HCT116 (cell line): ENCODE results near the gene SIPA1L3. TPM values are rescaled to one million over a fixed set of nuclear protein-coding genes. Genes with fewer than 3 reads are reported as not detected.

Source experiments
- ATAC-seq: fragments of 200-7000 bp; cut with Tn5 transposase; 2 replicates; pipeline ENCODE4 v1.9.1; 2020; ENCODE audit warnings: mild to moderate bottlenecking, moderate library complexity
- BruUV-seq: library from RNA; stranded (reverse); fragments of 400-500 nt; replicated peaks from 2 replicates; lab custom pipeline; 2021; lab: Mats Ljungman, UMichigan
- CTCF ChIA-PET: fragments of 300-600 bp; sonication (Branson Sonifier 250); formaldehyde crosslinking; loops from one replicate; lab custom pipeline; 2021; ENCODE audit warnings: antibody characterized with exemption; lab: Charles Lee
- POLR2A ChIA-PET: fragments of 300-600, 350-600 bp; sonication (Branson Sonifier 250); formaldehyde crosslinking; loops from one replicate; lab custom pipeline; 2021; ENCODE audit warnings: antibody characterized with exemption; lab: Charles Lee
- RAD21 ChIA-PET, 2 experiments: fragments of 300-600 bp; sonication (Branson Sonifier 250); formaldehyde crosslinking; loops; one replicate each; lab custom pipeline; 2023; ENCODE audit warnings: low total read pairs in 2 of 2; ENCODE audit not compliant: uncharacterized antibody in 2 of 2, unreplicated experiment in 2 of 2, low non-redundant PET in 1 of 2; lab: Charles Lee
- DNase-seq: peaks from one replicate; pipeline ENCODE4 v3.0.0-alpha.2; 2010; ENCODE audit warnings: low read depth, low spot score
- H2AFZ ChIP-seq: fragments of 200-600 bp; shearing (Covaris generic), sonication (generic); 2 replicates; pipeline ENCODE4 v1.6.1; 2017; ENCODE audit warnings: low read depth, mixed run types, mixed read lengths, antibody characterized with exemption, low read length; ENCODE audit not compliant: poor library complexity, severe bottlenecking
- H3K27ac ChIP-seq: 2 replicates; pipeline ENCODE4 v1.5.1; 2012; ENCODE audit warnings: low read depth, low read length
- H3K27me3 ChIP-seq: fragments of 200-600 bp; sonication (generic); 2 replicates; pipeline ENCODE4 v1.6.1; 2016; ENCODE audit warnings: mixed run types, low read length, mixed read lengths; ENCODE audit not compliant: insufficient read depth
- H3K36me3 ChIP-seq, 2 experiments: fragments of 200-500 bp in 1 of 2; fragments of 200-600 bp in 1 of 2; sonication (Bioruptor generic) in 1 of 2; sonication (generic) in 1 of 2; 2 replicates each; pipeline versions ENCODE4 v1.5.1 to v1.6.1; 2014 to 2016; ENCODE audit warnings: low read length in 2 of 2, inconsistent platforms in 1 of 2, mixed read lengths in 1 of 2, mixed run types in 1 of 2; ENCODE audit not compliant: insufficient read depth in 2 of 2, control insufficient read depth in 1 of 2
- H3K4me1 ChIP-seq, 2 experiments: fragments of 200-600 bp in 1 of 2; sonication (generic) in 1 of 2; 2 replicates each; pipeline versions ENCODE4 v1.5.1 to v1.6.1; 2012 to 2017; ENCODE audit warnings: low read length in 2 of 2, inconsistent platforms in 1 of 2, mild to moderate bottlenecking in 1 of 2, mixed read lengths in 1 of 2, mixed run types in 1 of 2, moderate library complexity in 1 of 2; ENCODE audit not compliant: insufficient read depth in 2 of 2, control insufficient read depth in 1 of 2
- H3K4me2 ChIP-seq: fragments of 200-600 bp; sonication (generic); 2 replicates; pipeline ENCODE4 v1.6.1; 2017; ENCODE audit warnings: mixed run types, low read length, mixed read lengths
- H3K4me3 ChIP-seq, 2 experiments: fragments of 200-600 bp in 1 of 2; sonication (generic) in 1 of 2; replicated peaks in 1 of 2; 2 replicates each; pipeline ENCODE4 v1.5.1; 2011 to 2016; ENCODE audit warnings: low read length in 2 of 2, control low read depth in 1 of 2, low read depth in 1 of 2, mild to moderate bottlenecking in 1 of 2, mixed read lengths in 1 of 2, mixed run types in 1 of 2
- H3K79me2 ChIP-seq: fragments of 200-600 bp; sonication (generic); 2 replicates; pipeline ENCODE4 v1.6.1; 2017; ENCODE audit warnings: mild to moderate bottlenecking, mixed run types, low read length, moderate library complexity, mixed read lengths; ENCODE audit not compliant: insufficient read depth
- H3K9ac ChIP-seq: fragments of 200-600 bp; sonication (generic); 2 replicates; pipeline ENCODE4 v1.6.1; 2016; ENCODE audit warnings: low read length, mixed read lengths
- H3K9me2 ChIP-seq: fragments of 200-600 bp; sonication (generic), shearing (Covaris generic); 2 replicates; pipeline ENCODE4 v1.6.1; 2017; ENCODE audit warnings: mixed run types, mild to moderate bottlenecking, moderate library complexity; ENCODE audit not compliant: insufficient read depth
- H3K9me3 ChIP-seq, 2 experiments: fragments of 200-500 bp in 1 of 2; fragments of 200-600 bp in 1 of 2; sonication (Bioruptor generic) in 1 of 2; sonication (generic) in 1 of 2; 2 replicates each; pipeline ENCODE4 v1.6.1; 2014 to 2017; ENCODE audit warnings: low read length in 2 of 2, mixed read lengths in 2 of 2, inconsistent platforms in 1 of 2, low read depth in 1 of 2, mild to moderate bottlenecking in 1 of 2, mixed run types in 1 of 2, moderate library complexity in 1 of 2; ENCODE audit not compliant: control insufficient read depth in 1 of 2, insufficient read depth in 1 of 2
- H4K20me1 ChIP-seq: fragments of 200-600 bp; sonication (generic), shearing (Covaris generic); 2 replicates; pipeline ENCODE4 v1.6.1; 2017; ENCODE audit warnings: mixed run types, mild to moderate bottlenecking, moderate library complexity; ENCODE audit not compliant: insufficient read depth
- CEBPB ChIP-seq: IDR thresholded peaks from 2 replicates; pipeline ENCODE4 v1.6.1; 2012; ENCODE audit warnings: low read depth
- EGR1 ChIP-seq: IDR thresholded peaks from 2 replicates; pipeline ENCODE4 v1.6.1; 2012; ENCODE audit warnings: low read depth
- ELF1 ChIP-seq: IDR thresholded peaks from 2 replicates; pipeline ENCODE4 v1.6.1; 2012; ENCODE audit warnings: low read depth, borderline replicate concordance
- EZH2 ChIP-seq: fragments of 200-600 bp; sonication (generic); IDR thresholded peaks from 2 replicates; pipeline ENCODE4 v1.6.1; 2017; ENCODE audit warnings: antibody characterized with exemption, mixed run types
- JUND ChIP-seq: IDR thresholded peaks from 2 replicates; pipeline ENCODE4 v1.6.1; 2012
- POLR2AphosphoS5 ChIP-seq: IDR thresholded peaks from 2 replicates; pipeline ENCODE4 v1.6.1; 2011; ENCODE audit warnings: mild to moderate bottlenecking, low read depth, low read length, moderate library complexity
- SIN3A ChIP-seq: IDR thresholded peaks from 2 replicates; pipeline ENCODE4 v1.6.1; 2012; ENCODE audit warnings: low read depth
- YY1 ChIP-seq: IDR thresholded peaks from 2 replicates; pipeline ENCODE4 v1.6.1; 2011; ENCODE audit warnings: low read length, low read depth, moderate library complexity, mild to moderate bottlenecking; ENCODE audit not compliant: insufficient replicate concordance; ENCODE audit errors: extremely low read depth
- ZFX ChIP-seq: fragments of 450-650 bp; IDR thresholded peaks from 2 replicates; pipeline ENCODE4 v1.6.1; 2017
- ZNF274 ChIP-seq: fragments of 200-500 bp; sonication (Bioruptor generic); IDR thresholded peaks from 2 replicates; pipeline ENCODE4 v1.6.1; 2014; ENCODE audit warnings: mild to moderate bottlenecking, low read depth, low read length, inconsistent platforms
- intact Hi-C: fragments of 100-400 bp; cut with micrococcal nuclease; formaldehyde crosslinking; loops from 2 replicates; pipeline ENCODE4 v1.10.0; 2022
- total RNA-seq: library from RNA; stranded (reverse); gene quantifications from one replicate; pipeline ENCODE4 v1.2.1, GENCODE V29; 2021; ENCODE audit not compliant: unreplicated experiment
- TF ChIP-seq, protein P1 (sequence below): IDR thresholded peaks from 2 replicates; pipeline ENCODE4 v1.6.1; 2012
- TF ChIP-seq, protein P2 (sequence below): IDR thresholded peaks from 2 replicates; pipeline ENCODE4 v1.6.1; 2011; ENCODE audit warnings: mild to moderate bottlenecking, low read length, moderate library complexity; ENCODE audit not compliant: insufficient replicate concordance; ENCODE audit errors: extremely low read depth
- TF ChIP-seq, protein P3 (sequence below), 3 experiments: fragments of 200-600 bp in 1 of 3; sonication (generic) in 1 of 3; IDR thresholded peaks in 2 of 3; conservative IDR thresholded peaks in 1 of 3; 2 replicates each; pipeline ENCODE4 v1.5.1; 2012 to 2017; ENCODE audit warnings: low read depth in 2 of 3, low read length in 2 of 3, antibody characterized with exemption in 1 of 3, borderline replicate concordance in 1 of 3, control low read depth in 1 of 3, mild to moderate bottlenecking in 1 of 3, mixed read lengths in 1 of 3, mixed run types in 1 of 3, moderate library complexity in 1 of 3; ENCODE audit not compliant: insufficient read depth in 1 of 3
- TF ChIP-seq, protein P4 (sequence below): IDR thresholded peaks from 2 replicates; pipeline ENCODE4 v1.6.1; 2012
- TF ChIP-seq, protein P5 (sequence below): IDR thresholded peaks from 2 replicates; pipeline ENCODE4 v1.6.1; 2012; ENCODE audit warnings: low read depth

Gene SIPA1L3
- total RNA-seq, 1 experiment from 2014 or later = 41.8 TPM

DNA sequence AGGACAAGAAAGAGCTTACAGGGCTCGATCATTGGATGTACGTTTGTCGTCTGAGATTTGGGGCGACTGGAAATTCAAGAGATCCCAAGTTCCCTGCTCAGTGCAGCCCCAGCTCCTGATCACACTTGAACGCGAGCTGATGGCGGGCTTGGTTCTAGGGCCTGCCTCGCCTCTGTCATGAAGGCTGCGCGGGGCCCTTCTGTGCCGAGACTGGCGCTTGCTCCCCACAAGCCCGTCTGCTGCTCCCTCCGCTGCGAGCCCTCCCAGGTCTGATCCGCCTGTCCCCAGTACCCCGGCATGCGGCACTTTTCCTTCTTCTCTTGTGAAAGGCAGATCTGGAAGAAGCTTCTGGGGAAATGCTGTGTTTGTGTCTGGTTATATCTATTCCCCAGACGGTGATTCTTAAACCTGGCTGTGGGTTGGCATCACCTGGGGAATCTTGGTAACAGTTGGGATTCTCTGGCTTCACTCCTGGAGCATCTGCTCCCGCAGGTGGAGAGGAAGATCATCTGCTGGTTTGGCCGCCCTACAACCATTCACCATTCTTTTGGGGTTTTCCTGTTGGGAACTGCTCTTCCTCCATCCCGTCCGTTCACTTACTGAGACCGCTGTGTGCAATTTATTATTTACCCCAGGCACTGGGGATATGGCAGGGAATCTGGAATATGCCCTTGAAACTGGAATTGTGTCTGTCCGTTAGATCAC is 43.6 kb downstream of the SIPA1L3 start (continued):
- TF ChIP-seq POLR2AphosphoS5 (no peak), JUND (no peak)
- TF ChIP-seq, protein P1, sequence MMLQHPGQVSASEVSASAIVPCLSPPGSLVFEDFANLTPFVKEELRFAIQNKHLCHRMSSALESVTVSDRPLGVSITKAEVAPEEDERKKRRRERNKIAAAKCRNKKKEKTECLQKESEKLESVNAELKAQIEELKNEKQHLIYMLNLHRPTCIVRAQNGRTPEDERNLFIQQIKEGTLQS = no peak
- TF ChIP-seq, protein P2, sequence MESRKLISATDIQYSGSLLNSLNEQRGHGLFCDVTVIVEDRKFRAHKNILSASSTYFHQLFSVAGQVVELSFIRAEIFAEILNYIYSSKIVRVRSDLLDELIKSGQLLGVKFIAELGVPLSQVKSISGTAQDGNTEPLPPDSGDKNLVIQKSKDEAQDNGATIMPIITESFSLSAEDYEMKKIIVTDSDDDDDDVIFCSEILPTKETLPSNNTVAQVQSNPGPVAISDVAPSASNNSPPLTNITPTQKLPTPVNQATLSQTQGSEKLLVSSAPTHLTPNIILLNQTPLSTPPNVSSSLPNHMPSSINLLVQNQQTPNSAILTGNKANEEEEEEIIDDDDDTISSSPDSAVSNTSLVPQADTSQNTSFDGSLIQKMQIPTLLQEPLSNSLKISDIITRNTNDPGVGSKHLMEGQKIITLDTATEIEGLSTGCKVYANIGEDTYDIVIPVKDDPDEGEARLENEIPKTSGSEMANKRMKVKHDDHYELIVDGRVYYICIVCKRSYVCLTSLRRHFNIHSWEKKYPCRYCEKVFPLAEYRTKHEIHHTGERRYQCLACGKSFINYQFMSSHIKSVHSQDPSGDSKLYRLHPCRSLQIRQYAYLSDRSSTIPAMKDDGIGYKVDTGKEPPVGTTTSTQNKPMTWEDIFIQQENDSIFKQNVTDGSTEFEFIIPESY = no peak

DNA sequence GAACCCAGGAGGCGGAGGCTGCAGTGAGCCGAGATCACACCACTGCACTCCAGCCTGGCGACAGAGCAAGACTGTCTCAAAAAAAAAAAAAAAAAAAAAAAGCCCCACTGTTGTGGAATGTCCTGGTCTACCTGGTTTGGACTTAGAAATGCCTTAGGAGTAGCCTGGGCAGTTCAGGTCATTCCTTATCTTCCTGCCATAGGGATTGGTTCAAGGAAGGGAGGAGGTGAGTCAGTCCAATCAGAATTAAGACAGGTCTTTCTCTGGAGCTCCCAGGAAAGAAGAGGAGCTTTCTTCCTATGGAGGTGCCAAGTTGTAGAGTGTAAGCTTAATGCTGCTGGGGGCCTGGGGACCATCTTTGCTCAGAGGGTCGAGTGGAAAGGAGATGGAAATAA is 44.8 kb downstream of the SIPA1L3 start:
- no peak overlapping the region for H3K4me2 ChIP-seq
- H3K27ac ChIP-seq = no peak overlapping the region
- H3K36me3 ChIP-seq = no peaks in the 10 kb centered on the region
- H2AFZ ChIP-seq = no peak overlapping the region
- POLR2A ChIA-PET = no interaction called here
- no peak overlapping the region for H3K4me3 ChIP-seq
- RAD21 ChIA-PET = no interaction called here
- no peaks in the 10 kb centered on the region; the same call in 1 of the 2 replicates for H4K20me1 ChIP-seq
- peaks cover 75% of the 10 kb centered on the region for H3K79me2 ChIP-seq
- no peaks in the 10 kb centered on the region for H3K9me3 ChIP-seq
- peaks cover 0 to 12% of the 10 kb centered on the region in 2 experiments; a peak in 1 of 4 replicates for H3K4me1 ChIP-seq
- no peak for ATAC-seq
- no TSS peak for BruUV-seq
- H3K27me3 ChIP-seq = no peaks in the 10 kb centered on the region
- no peak overlapping the region for H3K9ac ChIP-seq
- no peak for DNase-seq
- CTCF ChIA-PET = no interaction called here
- no peaks in the 10 kb centered on the region for H3K9me2 ChIP-seq
- intact Hi-C loops = no loop called here
- TF ChIP-seq, protein P3, sequence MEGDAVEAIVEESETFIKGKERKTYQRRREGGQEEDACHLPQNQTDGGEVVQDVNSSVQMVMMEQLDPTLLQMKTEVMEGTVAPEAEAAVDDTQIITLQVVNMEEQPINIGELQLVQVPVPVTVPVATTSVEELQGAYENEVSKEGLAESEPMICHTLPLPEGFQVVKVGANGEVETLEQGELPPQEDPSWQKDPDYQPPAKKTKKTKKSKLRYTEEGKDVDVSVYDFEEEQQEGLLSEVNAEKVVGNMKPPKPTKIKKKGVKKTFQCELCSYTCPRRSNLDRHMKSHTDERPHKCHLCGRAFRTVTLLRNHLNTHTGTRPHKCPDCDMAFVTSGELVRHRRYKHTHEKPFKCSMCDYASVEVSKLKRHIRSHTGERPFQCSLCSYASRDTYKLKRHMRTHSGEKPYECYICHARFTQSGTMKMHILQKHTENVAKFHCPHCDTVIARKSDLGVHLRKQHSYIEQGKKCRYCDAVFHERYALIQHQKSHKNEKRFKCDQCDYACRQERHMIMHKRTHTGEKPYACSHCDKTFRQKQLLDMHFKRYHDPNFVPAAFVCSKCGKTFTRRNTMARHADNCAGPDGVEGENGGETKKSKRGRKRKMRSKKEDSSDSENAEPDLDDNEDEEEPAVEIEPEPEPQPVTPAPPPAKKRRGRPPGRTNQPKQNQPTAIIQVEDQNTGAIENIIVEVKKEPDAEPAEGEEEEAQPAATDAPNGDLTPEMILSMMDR (IDR thresholded peaks at IDR 0.05 in 2 of 3, conservative IDR thresholded peaks at IDR 0.05 in 1 of 3; ENCODE audit: borderline replicate concordance in 1 of 3, insufficient read depth in 1 of 3, low read depth in 2 of 3, low read length in 2 of 3) = no peak
- TF ChIP-seq ZNF274 (no peak), CEBPB (no peak), SIN3A (no peak), ELF1 (no peak), YY1 (no peak), ZFX (no peak), EZH2 (no peak), EGR1 (no peak)
- TF ChIP-seq, protein P4, sequence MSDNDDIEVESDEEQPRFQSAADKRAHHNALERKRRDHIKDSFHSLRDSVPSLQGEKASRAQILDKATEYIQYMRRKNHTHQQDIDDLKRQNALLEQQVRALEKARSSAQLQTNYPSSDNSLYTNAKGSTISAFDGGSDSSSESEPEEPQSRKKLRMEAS = no peak
- TF ChIP-seq, protein P5, sequence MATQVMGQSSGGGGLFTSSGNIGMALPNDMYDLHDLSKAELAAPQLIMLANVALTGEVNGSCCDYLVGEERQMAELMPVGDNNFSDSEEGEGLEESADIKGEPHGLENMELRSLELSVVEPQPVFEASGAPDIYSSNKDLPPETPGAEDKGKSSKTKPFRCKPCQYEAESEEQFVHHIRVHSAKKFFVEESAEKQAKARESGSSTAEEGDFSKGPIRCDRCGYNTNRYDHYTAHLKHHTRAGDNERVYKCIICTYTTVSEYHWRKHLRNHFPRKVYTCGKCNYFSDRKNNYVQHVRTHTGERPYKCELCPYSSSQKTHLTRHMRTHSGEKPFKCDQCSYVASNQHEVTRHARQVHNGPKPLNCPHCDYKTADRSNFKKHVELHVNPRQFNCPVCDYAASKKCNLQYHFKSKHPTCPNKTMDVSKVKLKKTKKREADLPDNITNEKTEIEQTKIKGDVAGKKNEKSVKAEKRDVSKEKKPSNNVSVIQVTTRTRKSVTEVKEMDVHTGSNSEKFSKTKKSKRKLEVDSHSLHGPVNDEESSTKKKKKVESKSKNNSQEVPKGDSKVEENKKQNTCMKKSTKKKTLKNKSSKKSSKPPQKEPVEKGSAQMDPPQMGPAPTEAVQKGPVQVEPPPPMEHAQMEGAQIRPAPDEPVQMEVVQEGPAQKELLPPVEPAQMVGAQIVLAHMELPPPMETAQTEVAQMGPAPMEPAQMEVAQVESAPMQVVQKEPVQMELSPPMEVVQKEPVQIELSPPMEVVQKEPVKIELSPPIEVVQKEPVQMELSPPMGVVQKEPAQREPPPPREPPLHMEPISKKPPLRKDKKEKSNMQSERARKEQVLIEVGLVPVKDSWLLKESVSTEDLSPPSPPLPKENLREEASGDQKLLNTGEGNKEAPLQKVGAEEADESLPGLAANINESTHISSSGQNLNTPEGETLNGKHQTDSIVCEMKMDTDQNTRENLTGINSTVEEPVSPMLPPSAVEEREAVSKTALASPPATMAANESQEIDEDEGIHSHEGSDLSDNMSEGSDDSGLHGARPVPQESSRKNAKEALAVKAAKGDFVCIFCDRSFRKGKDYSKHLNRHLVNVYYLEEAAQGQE = no peak
